Loucy (cell line): Measurements from ENCODE around the gene LMBRD2.
"Not testable (repeated sequence)": the region's sequence is repeated elsewhere in the genome, so short reads cannot be mapped to it uniquely, and the experiment has no call there.

Source experiments
- H2AFZ ChIP-seq: fragments of 200-600 bp; sonication (generic); 2 replicates; pipeline ENCODE4 v1.6.0; 2016; ENCODE audit warnings: antibody characterized with exemption, mild to moderate bottlenecking, low read length, moderate library complexity
- H3F3A ChIP-seq: fragments of 200-600 bp; 2 replicates; pipeline ENCODE4 v1.6.0; 2016; ENCODE audit warnings: antibody characterized with exemption, low read depth, mild to moderate bottlenecking
- H3K27me3 ChIP-seq: fragments of 200-600 bp; sonication (generic); 2 replicates; pipeline ENCODE4 v1.6.1; 2014; ENCODE audit warnings: low read length, mild to moderate bottlenecking; ENCODE audit not compliant: insufficient read depth, poor library complexity, severe bottlenecking
- H3K36me3 ChIP-seq: fragments of 200-600 bp; sonication (generic); 2 replicates; pipeline ENCODE4 v1.6.1; 2016; ENCODE audit warnings: low read length; ENCODE audit not compliant: insufficient read depth
- H3K4me1 ChIP-seq: fragments of 200-600 bp; sonication (generic); 2 replicates; pipeline ENCODE4 v1.5.1; 2014; ENCODE audit warnings: low read length, mild to moderate bottlenecking; ENCODE audit not compliant: insufficient read depth, poor library complexity, severe bottlenecking
- H3K4me2 ChIP-seq: fragments of 200-600 bp; sonication (generic); 2 replicates; pipeline ENCODE4 v1.6.0; 2014; ENCODE audit warnings: antibody characterized with exemption, low read length, low read depth, mild to moderate bottlenecking; ENCODE audit not compliant: poor library complexity, severe bottlenecking
- H3K4me3 ChIP-seq: fragments of 200-600 bp; sonication (generic); 2 replicates; pipeline ENCODE4 v1.5.1; 2014; ENCODE audit warnings: low read length, mild to moderate bottlenecking, mixed read lengths; ENCODE audit not compliant: poor library complexity, severe bottlenecking
- H3K79me2 ChIP-seq: fragments of 200-600 bp; sonication (generic); 2 replicates; pipeline ENCODE4 v1.6.1; 2014; ENCODE audit warnings: low read length; ENCODE audit not compliant: insufficient read depth
- H3K9ac ChIP-seq: fragments of 200-600 bp; sonication (generic); 2 replicates; pipeline ENCODE4 v1.6.0; 2014; ENCODE audit warnings: mild to moderate bottlenecking, low read depth, low read length, moderate library complexity; ENCODE audit not compliant: poor library complexity, severe bottlenecking
- H3K9me2 ChIP-seq: fragments of 200-600 bp; sonication (generic); replicated peaks from 2 replicates; pipeline ENCODE4 v1.6.1; 2016; ENCODE audit warnings: low read depth, low read length, mixed read lengths
- H3K9me3 ChIP-seq: fragments of 200-600 bp; sonication (generic); 2 replicates; pipeline ENCODE4 v1.6.1; 2014; ENCODE audit warnings: mild to moderate bottlenecking, antibody characterized with exemption, low read length, low read depth; ENCODE audit not compliant: insufficient read depth
- H4K20me1 ChIP-seq: fragments of 200-600 bp; sonication (generic); 2 replicates; pipeline ENCODE4 v1.6.0; 2014; ENCODE audit warnings: antibody characterized with exemption, low read length, mild to moderate bottlenecking; ENCODE audit not compliant: insufficient read depth, poor library complexity, severe bottlenecking
- EZH2phosphoT487 ChIP-seq: fragments of 200-600 bp; IDR thresholded peaks from 2 replicates; pipeline ENCODE4 v1.6.1; 2018; ENCODE audit warnings: antibody characterized with exemption, mild to moderate bottlenecking, moderate library complexity, borderline replicate concordance
- TF ChIP-seq, protein P1 (sequence below): fragments of 200-600 bp; sonication (generic); conservative IDR thresholded peaks from 2 replicates; pipeline ENCODE4 v1.5.1; 2014; ENCODE audit warnings: mild to moderate bottlenecking, antibody characterized with exemption, low read length

Gene LMBRD2

DNA sequence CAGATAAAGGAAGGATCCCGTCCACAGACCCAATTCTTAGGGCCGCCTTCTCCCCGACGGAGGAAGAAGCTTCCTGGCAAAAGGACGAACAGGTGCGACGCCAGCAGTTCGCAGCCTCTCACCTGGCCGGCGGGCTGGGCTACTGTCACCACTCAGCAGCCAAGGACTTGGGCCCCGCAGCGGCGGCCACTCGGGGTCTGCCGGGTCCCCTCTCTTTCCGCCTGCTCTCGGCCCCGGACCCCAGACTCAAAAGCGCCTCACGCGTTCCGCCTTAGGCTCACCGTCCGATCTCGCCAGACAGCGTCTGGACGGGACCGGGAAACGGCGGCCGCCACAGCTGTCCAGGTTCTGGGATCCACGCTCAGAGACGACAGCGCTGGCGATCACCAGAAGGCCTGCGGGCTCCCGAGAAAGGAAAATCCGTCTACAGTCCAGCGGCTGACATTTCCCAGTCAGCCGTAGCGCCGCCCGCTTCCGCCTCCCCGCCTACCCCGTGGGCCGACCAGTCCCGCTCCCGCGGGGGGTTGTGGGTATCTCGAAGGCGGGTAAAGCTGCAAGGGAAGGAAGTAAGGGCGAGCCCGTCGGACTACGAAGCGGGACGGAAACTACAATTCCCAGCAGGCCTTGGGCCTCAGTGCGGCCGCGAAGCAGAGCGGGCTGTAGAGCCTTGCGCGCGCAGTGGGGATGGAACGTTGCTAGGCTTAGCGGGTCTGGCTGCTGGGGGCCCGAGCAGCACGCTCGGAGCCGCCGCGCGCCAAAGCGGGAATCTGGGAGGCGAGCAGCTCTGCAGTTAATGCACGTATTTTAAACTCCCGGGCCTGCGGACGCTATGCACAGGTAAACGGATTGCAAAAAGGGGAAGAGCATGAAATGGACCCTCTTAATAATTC lies at the start of gene LMBRD2, which contains the start of gene SKP2:
Gene LMBRD2, minus strand, starts transcription at position 454 of the 890 bp plus-strand sequence. CDS start 8,538 bp downstream, outside the sequence.
Gene SKP2, plus strand, starts transcription at position 678 of the 890 bp plus-strand sequence. Its CDS starts 152 bp downstream, at position 830.
- Histone ChIP-seq H3K4me2 (peak within 1 kb of the TSS; percentile 91), H3K27me3 (no peaks in the 10 kb centered on the region), H3K4me3 (peak within 1 kb of the TSS; percentile 85), H3K9me3 (no peaks in the 10 kb centered on the region), H3K36me3 (no peaks in the 10 kb centered on the region), H3K9ac (peak within 1 kb of the TSS; percentile 88), H3K79me2 (peaks cover 68% of the 10 kb centered on the region), H2AFZ (peak within 1 kb of the TSS; percentile 88), H3F3A (no peaks in the 10 kb centered on the region), H3K4me1 (peaks cover 43% of the 10 kb centered on the region), H3K9me2 (no peaks in the 10 kb centered on the region), H4K20me1 (peaks cover 23% of the 10 kb centered on the region)
- no peak for TF ChIP-seq EZH2phosphoT487
- TF ChIP-seq, protein P1, sequence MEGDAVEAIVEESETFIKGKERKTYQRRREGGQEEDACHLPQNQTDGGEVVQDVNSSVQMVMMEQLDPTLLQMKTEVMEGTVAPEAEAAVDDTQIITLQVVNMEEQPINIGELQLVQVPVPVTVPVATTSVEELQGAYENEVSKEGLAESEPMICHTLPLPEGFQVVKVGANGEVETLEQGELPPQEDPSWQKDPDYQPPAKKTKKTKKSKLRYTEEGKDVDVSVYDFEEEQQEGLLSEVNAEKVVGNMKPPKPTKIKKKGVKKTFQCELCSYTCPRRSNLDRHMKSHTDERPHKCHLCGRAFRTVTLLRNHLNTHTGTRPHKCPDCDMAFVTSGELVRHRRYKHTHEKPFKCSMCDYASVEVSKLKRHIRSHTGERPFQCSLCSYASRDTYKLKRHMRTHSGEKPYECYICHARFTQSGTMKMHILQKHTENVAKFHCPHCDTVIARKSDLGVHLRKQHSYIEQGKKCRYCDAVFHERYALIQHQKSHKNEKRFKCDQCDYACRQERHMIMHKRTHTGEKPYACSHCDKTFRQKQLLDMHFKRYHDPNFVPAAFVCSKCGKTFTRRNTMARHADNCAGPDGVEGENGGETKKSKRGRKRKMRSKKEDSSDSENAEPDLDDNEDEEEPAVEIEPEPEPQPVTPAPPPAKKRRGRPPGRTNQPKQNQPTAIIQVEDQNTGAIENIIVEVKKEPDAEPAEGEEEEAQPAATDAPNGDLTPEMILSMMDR: no peak

- H3K9me3 ChIP-seq: no peaks in the 10 kb centered on the region
- no peak overlapping the region for H2AFZ ChIP-seq
- H3K4me3 ChIP-seq: no peak overlapping the region
- H3K9ac ChIP-seq: no peak overlapping the region
- no peak for TF ChIP-seq EZH2phosphoT487
- TF ChIP-seq, protein P1: no peak
- no peaks in the 10 kb centered on the region for H3F3A ChIP-seq
- H3K4me1 ChIP-seq: no peaks in the 10 kb centered on the region
- no peaks in the 10 kb centered on the region for H4K20me1 ChIP-seq
- no peak overlapping the region for H3K4me2 ChIP-seq
- H3K27me3 ChIP-seq: no peaks in the 10 kb centered on the region
- H3K9me2 ChIP-seq: no peaks in the 10 kb centered on the region
- H3K79me2 ChIP-seq: no peaks in the 10 kb centered on the region
- H3K36me3 ChIP-seq: peaks cover 66% of the 10 kb centered on the region
Observed at GRCh38 chr5:36200513-36200912, 48.8 kb upstream of the LMBRD2 start.

GRCh38 chr5:36199620-36200019 lies 47.9 kb upstream of the LMBRD2 start:
- no peaks in the 10 kb centered on the region for H3K4me1 ChIP-seq
- H3K9ac ChIP-seq: no peak overlapping the region
- no peaks in the 10 kb centered on the region for H3K9me2 ChIP-seq
- H3K4me3 ChIP-seq: no peak overlapping the region
- no peaks in the 10 kb centered on the region for H3F3A ChIP-seq
- H3K4me2 ChIP-seq: no peak overlapping the region
- no peaks in the 10 kb centered on the region for H4K20me1 ChIP-seq
- H2AFZ ChIP-seq: no peak overlapping the region
- H3K9me3 ChIP-seq: no peaks in the 10 kb centered on the region
- TF ChIP-seq EZH2phosphoT487: no peak
- TF ChIP-seq, protein P1: no peak
- H3K79me2 ChIP-seq: no peaks in the 10 kb centered on the region
- peaks cover 68% of the 10 kb centered on the region for H3K36me3 ChIP-seq
- no peaks in the 10 kb centered on the region for H3K27me3 ChIP-seq

DNA sequence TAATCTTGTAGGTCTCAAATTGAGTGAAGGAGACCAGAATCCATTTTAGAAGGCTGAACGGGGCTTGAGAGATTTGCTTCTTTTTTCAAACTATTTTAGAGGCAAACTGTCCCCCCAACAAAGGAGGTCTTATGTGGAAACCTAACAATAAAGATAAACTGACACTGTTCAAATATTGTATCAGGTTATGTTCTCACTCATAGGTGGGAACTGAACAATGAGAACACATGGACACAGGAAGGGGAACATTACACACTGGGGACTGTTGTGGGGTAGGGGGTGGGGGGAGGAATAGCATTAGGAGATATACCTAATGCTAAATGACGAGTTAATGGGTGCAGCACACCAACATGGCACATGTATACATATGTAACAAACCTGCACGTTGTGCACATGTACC lies 47.1 kb upstream of the LMBRD2 start:
- not testable (repeated sequence) for H3K9ac ChIP-seq, H3K9me2 ChIP-seq, H3K79me2 ChIP-seq, H3F3A ChIP-seq, H3K4me3 ChIP-seq, H3K9me3 ChIP-seq, H4K20me1 ChIP-seq, H3K4me2 ChIP-seq, H2AFZ ChIP-seq, H3K4me1 ChIP-seq, H3K27me3 ChIP-seq
- peaks cover 68% of the 10 kb centered on the region for H3K36me3 ChIP-seq
